ENCODE results near the gene MIGA1.

- TF ChIP-seq, protein P1, sequence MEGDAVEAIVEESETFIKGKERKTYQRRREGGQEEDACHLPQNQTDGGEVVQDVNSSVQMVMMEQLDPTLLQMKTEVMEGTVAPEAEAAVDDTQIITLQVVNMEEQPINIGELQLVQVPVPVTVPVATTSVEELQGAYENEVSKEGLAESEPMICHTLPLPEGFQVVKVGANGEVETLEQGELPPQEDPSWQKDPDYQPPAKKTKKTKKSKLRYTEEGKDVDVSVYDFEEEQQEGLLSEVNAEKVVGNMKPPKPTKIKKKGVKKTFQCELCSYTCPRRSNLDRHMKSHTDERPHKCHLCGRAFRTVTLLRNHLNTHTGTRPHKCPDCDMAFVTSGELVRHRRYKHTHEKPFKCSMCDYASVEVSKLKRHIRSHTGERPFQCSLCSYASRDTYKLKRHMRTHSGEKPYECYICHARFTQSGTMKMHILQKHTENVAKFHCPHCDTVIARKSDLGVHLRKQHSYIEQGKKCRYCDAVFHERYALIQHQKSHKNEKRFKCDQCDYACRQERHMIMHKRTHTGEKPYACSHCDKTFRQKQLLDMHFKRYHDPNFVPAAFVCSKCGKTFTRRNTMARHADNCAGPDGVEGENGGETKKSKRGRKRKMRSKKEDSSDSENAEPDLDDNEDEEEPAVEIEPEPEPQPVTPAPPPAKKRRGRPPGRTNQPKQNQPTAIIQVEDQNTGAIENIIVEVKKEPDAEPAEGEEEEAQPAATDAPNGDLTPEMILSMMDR (IDR thresholded peaks at IDR 0.05; ENCODE audit: low read depth, low read length), result no peak
- TF ChIP-seq, protein P2, sequence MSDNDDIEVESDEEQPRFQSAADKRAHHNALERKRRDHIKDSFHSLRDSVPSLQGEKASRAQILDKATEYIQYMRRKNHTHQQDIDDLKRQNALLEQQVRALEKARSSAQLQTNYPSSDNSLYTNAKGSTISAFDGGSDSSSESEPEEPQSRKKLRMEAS (IDR thresholded peaks at IDR 0.05; ENCODE audit: low read depth, low read length), result no peak
- TF ChIP-seq POLR2A (IDR thresholded peaks at IDR 0.05; ENCODE audit: extremely low read depth, insufficient read length), result no peak
These were observed 17.4 kb downstream of the MIGA1 start for GRCh38 chr1:77796695-77797405.
